Heart right ventricle (tissue), 16 donors: Measurements from ENCODE around the gene ACSF3. TPM values are rescaled to one million over a fixed set of nuclear protein-coding genes. Genes with fewer than 3 reads are reported as not detected.

ENCODE experiments used
- ATAC-seq, 8 donors: fragments of 200-7000 bp; cut with Tn5 transposase; one replicate each; pipeline ENCODE4 v1.9.1; 2020; ENCODE audit warnings: mild to moderate bottlenecking in 8 of 8, moderate library complexity in 8 of 8, moderate number of reproducible peaks in 1 of 8
- DNase-seq, 2 donors: peaks; one replicate each; pipeline ENCODE4 v3.0.0-alpha.2; 2020
- H3K27ac ChIP-seq, 10 donors: fragments of 200-600 bp; sonication (generic) in 2 of 10; one replicate each; pipeline versions ENCODE4 v1.5.0 to v1.8.0; 2020 to 2022; ENCODE audit warnings: mild to moderate bottlenecking in 3 of 10
- H3K27me3 ChIP-seq, 7 donors: fragments of 200-600 bp; one replicate each; pipeline ENCODE4 v1.8.0; 2021 to 2022; ENCODE audit warnings: mild to moderate bottlenecking in 2 of 7
- H3K36me3 ChIP-seq, 9 donors: fragments of 200-600 bp; sonication (generic) in 1 of 9; one replicate each; pipeline versions ENCODE4 v1.5.0 to v1.8.0; 2020 to 2022; ENCODE audit warnings: mild to moderate bottlenecking in 2 of 9
- H3K4me1 ChIP-seq, 9 donors: fragments of 200-600 bp; sonication (generic) in 1 of 9; one replicate each; pipeline versions ENCODE4 v1.5.0 to v1.8.0; 2020 to 2022; ENCODE audit warnings: mild to moderate bottlenecking in 4 of 9
- H3K4me3 ChIP-seq, 10 donors: fragments of 200-600 bp; sonication (generic) in 2 of 10; one replicate each; pipeline versions ENCODE4 v1.5.0 to v1.8.0; 2020 to 2022; ENCODE audit warnings: mild to moderate bottlenecking in 7 of 10, moderate library complexity in 2 of 10
- H3K9me3 ChIP-seq, 11 donors: fragments of 200-600 bp in 10 of 11; sonication (generic) in 2 of 11; one replicate each; pipeline versions ENCODE4 v1.5.0 to v1.8.0; 2013 to 2022; ENCODE audit warnings: mild to moderate bottlenecking in 2 of 11, control low read depth in 1 of 11, moderate library complexity in 1 of 11
- WGBS, 2 donors: extraction: QIAGEN DNeasy Blood & Tissue Kit; methylation state at CpG; one replicate each; pipeline ENCODE4 v1.1.7; 2013; ENCODE audit warnings: inconsistent platforms in 1 of 2; 5-methylcytosine and 5-hydroxymethylcytosine counted together
- intact Hi-C, 10 donors: fragments of 100-400 bp; cut with DNase I; formaldehyde crosslinking; loops; one replicate each; pipeline versions ENCODE4 v1.11.1 to v1.14.2; 2022
- polyA plus RNA-seq, 2 donors: library from polyadenylated mRNA; stranded (reverse); fragments of 200-250 nt; gene quantifications; one replicate each; pipeline ENCODE4 v1.2.3, GENCODE V29; 2013
- total RNA-seq, 10 donors: library from RNA; stranded (reverse); fragmentation: NEBNext Ultra II Directional in 3 of 10; extraction: Animal tissue kit (Norgen Biotek cat#: 25700) in 3 of 10; gene quantifications; one replicate each; pipeline versions ENCODE4 v1.2.1 to v1.2.4, GENCODE V29; 2021 to 2023
- TF ChIP-seq, protein P1 (sequence below), 9 donors: fragments of 200-600 bp; sonication (generic) in 2 of 9; IDR thresholded peaks; one replicate each; pipeline versions ENCODE4 v1.5.0 to v1.8.0; 2021 to 2022; ENCODE audit warnings: antibody characterized with exemption in 9 of 9, mild to moderate bottlenecking in 5 of 9, moderate library complexity in 1 of 9
- donor health status: Arrhythmogenic right ventricular cardiomyopathy.
- donor health status: ischemic (EF 13 %, LVEDD 7.1; RV severe dilation, severe dysfunction).
- donor health status: healthy with polysubstance abuse.
- donor health status: DM: no; HTN: yes; CAD: no.
- donor health status: DM: no; HTN: no; CAD: no.
- donor health status: ischemic (EF 25% LVEDD 6.9; RV normal size, moderate dysfunction).
- donor health status: ischemic (EF 25% LVEDD 5.7; RV mildly dilated, moderate dysfunction).
- donor health status: healthy.
- donor health status: DM: yes; HTN: yes; CAD: no.
- donor health status: Ischemic cardiomyopathy.
- donor health status: ischemic (EF 35%, LVEDD 5.7; RV mildly dilated, moderate dysfunction).
- donor health status: nonischemic (EF 11% LVEDD 7.7; RV severe dilation, severe dysfunction).
- donor health status: DM: yes; HTN: yes; CAD: no.
- donor health status: PGD.
- donor health status: ischemic (EF 29% LVEDD 5.4; RV normal size, mild dysfunction).
- donor health status: nonischemic (EF 23%, LVEDD 6.1; RV moderate dilation, normal function).

The ACSF3 gene
- total and polyA plus RNA-seq, 12 donors, result 11.0 to 36.9 (median 17.8) TPM

DNA sequence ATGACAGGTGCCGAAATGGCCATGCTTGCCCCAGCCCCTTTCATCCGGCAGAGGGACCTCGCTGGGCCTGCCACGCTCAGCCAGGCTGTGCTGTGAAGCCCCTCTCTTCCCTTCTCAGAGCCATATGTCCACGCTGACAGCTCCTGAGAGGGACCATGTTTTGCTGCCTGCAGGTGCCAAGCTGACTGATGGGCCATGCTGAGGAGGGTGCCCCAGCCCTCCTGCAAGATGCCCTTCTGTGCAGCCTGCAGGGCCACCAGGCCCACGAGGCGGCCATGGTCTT lies 44.8 kb downstream of the ACSF3 start:
- Histone ChIP-seq H3K36me3 (peaks cover 0 to 87% (median 21%) of the 10 kb centered on the region in 9 donors), H3K4me1 (no peaks in the 10 kb centered on the region), H3K9me3 (no peaks in the 10 kb centered on the region), H3K4me3 (no peak overlapping the region), H3K27me3 (no peaks in the 10 kb centered on the region), H3K27ac (no peak overlapping the region)
- 97% methylated on average over 7 of the region's 7 CpGs for WGBS, 2 donors
- intact Hi-C loops, result no loop called here
- DNase-seq (no peak), ATAC-seq (no peak)
- TF ChIP-seq, protein P1, sequence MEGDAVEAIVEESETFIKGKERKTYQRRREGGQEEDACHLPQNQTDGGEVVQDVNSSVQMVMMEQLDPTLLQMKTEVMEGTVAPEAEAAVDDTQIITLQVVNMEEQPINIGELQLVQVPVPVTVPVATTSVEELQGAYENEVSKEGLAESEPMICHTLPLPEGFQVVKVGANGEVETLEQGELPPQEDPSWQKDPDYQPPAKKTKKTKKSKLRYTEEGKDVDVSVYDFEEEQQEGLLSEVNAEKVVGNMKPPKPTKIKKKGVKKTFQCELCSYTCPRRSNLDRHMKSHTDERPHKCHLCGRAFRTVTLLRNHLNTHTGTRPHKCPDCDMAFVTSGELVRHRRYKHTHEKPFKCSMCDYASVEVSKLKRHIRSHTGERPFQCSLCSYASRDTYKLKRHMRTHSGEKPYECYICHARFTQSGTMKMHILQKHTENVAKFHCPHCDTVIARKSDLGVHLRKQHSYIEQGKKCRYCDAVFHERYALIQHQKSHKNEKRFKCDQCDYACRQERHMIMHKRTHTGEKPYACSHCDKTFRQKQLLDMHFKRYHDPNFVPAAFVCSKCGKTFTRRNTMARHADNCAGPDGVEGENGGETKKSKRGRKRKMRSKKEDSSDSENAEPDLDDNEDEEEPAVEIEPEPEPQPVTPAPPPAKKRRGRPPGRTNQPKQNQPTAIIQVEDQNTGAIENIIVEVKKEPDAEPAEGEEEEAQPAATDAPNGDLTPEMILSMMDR (IDR thresholded peaks at IDR 0.05), result no peak

DNA sequence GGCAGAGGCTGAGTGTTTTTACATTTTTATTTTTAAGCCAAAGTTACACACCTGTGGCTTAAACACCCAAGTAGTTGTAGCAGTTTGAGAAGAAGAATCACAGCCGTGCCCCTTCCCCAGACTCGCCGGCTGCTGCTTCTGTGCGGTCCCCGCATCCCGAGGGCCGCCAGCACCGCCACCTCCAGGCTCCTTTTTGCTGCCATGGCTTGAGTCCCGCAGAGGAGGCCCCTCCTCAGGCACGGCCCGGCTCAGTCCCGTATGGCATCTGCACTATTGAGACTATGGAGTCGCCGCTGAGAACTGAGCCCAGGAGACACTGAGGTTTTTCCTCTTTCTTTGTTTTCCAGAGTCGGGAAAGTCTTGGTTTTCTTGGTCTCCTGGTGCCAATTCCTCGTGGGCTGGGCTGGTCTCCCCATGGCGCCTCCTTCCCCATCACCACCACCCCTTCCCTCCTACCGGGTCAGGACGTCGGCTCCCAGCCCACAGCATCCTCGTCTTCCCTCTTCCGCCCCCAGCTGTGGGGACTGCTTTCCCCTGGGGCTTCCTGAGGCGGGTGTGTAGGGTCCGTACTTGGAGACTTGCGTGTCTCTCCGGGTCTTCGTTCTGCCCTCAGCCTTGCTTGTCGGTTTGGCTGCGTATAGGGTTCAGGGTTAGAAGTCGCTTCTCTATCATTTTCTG lies 45.3 kb downstream of the ACSF3 start:
- H3K36me3 ChIP-seq, result peaks cover 0 to 87% (median 16%) of the 10 kb centered on the region in 9 donors
- no peaks in the 10 kb centered on the region for H3K27me3 ChIP-seq
- no peaks in the 10 kb centered on the region for H3K9me3 ChIP-seq
- H3K4me3 ChIP-seq, result no peak overlapping the region
- WGBS, 2 donors, result 92% methylated on average over 30 of the region's 30 CpGs
- no peaks in the 10 kb centered on the region for H3K4me1 ChIP-seq
- DNase-seq (no peak), ATAC-seq (no peak)
- TF ChIP-seq, protein P1 (IDR thresholded peaks at IDR 0.05), result no peak
- intact Hi-C loops, result no loop called here
- no peak overlapping the region for H3K27ac ChIP-seq

DNA sequence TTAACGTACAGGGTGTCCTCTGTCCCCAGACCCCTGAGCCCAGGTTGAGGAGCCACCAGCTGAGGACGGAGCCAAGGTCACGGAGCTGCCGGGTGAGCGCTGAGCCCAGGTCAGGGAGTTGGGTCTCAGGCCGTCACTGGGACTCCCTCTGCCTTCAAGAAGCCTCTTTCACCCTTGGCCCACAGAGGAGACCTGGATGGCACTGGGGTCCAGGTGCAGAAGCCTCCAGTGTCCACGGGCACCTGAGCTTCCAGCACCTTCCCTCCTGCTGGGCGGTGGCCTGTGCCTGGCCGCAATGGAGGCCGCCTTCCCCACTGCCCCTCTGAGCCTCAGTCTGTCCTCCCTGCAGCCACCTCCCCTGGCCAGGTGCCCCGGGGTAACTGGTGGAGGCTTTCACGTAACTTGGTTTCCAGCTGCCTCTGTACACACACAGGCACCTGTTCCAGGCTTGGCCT lies 46.3 kb downstream of the ACSF3 start:
- Histone ChIP-seq H3K27ac (no peak overlapping the region), H3K4me3 (no peak overlapping the region), H3K27me3 (no peaks in the 10 kb centered on the region), H3K36me3 (peaks cover 0 to 87% (median 14%) of the 10 kb centered on the region in 9 donors), H3K9me3 (no peaks in the 10 kb centered on the region), H3K4me1 (no peaks in the 10 kb centered on the region)
- intact Hi-C loops, result no loop called here
- DNase-seq (no peak), ATAC-seq (no peak)
- WGBS, 2 donors, result 97% methylated on average over 12 of the region's 12 CpGs
- TF ChIP-seq, protein P1 (IDR thresholded peaks at IDR 0.05), result no peak

DNA sequence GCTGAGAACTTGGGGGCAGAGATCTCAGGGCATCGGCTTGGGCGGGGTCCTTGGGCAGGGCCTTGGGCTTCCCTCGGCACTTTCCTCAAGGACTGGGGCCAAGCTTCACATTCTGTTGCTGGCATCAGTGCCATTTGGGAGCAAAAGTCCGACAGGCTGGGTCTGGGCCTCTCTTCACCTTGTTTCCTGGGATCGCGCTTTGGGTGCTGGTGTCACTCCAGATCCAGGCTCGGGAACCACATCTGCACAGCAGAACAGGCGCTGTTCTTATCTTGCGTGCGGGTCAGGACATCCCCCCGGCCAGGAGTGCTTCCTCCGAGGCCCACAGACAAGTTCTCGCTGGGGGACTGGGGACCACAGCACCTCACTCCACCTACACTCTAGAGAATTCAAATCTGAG lies 46.7 kb downstream of the ACSF3 start:
- intact Hi-C loops, result no loop called here
- Histone ChIP-seq H3K9me3 (no peaks in the 10 kb centered on the region), H3K27me3 (no peaks in the 10 kb centered on the region), H3K27ac (no peak overlapping the region), H3K36me3 (peaks cover 0 to 87% (median 14%) of the 10 kb centered on the region in 9 donors), H3K4me1 (no peaks in the 10 kb centered on the region), H3K4me3 (no peak overlapping the region)
- 91 to 95% methylated on average over 13 of the region's 13 CpGs for WGBS, 2 donors
- TF ChIP-seq, protein P1 (IDR thresholded peaks at IDR 0.05), result no peak
- ATAC-seq, result no peak
- no peak for DNase-seq
